Muscle layer of duodenum (tissue), 2 donors: ENCODE measurements around the gene SYT7.

Experiments used
- H3K27ac ChIP-seq: one replicate; pipeline ENCODE4 v1.7.0; 2013; ENCODE audit warnings: mild to moderate bottlenecking, low read length
- H3K27me3 ChIP-seq: one replicate; pipeline ENCODE4 v1.7.0; 2013; ENCODE audit warnings: low read depth, mild to moderate bottlenecking, control low read depth, low read length
- H3K36me3 ChIP-seq, 2 donors: one replicate each; pipeline ENCODE4 v1.7.0; 2013; ENCODE audit warnings: low read length in 2 of 2, control low read depth in 1 of 2, mild to moderate bottlenecking in 1 of 2; ENCODE audit not compliant: insufficient read depth in 2 of 2, control insufficient read depth in 1 of 2
- H3K4me1 ChIP-seq, 2 donors: one replicate each; pipeline ENCODE4 v1.7.0; 2013; ENCODE audit warnings: low read length in 2 of 2, mild to moderate bottlenecking in 2 of 2, control low read depth in 1 of 2, moderate library complexity in 1 of 2; ENCODE audit not compliant: insufficient read depth in 2 of 2, control insufficient read depth in 1 of 2
- H3K4me3 ChIP-seq, 2 donors: one replicate each; pipeline ENCODE4 v1.7.0; 2013; ENCODE audit warnings: low read length in 2 of 2, low read depth in 1 of 2, mild to moderate bottlenecking in 1 of 2
- H3K9me3 ChIP-seq, 2 donors: one replicate each; pipeline ENCODE4 v1.7.0; 2013; ENCODE audit warnings: low read length in 2 of 2, control low read depth in 1 of 2, mild to moderate bottlenecking in 1 of 2; ENCODE audit not compliant: control insufficient read depth in 1 of 2
- donor health status: healthy.

SYT7 gene

DNA sequence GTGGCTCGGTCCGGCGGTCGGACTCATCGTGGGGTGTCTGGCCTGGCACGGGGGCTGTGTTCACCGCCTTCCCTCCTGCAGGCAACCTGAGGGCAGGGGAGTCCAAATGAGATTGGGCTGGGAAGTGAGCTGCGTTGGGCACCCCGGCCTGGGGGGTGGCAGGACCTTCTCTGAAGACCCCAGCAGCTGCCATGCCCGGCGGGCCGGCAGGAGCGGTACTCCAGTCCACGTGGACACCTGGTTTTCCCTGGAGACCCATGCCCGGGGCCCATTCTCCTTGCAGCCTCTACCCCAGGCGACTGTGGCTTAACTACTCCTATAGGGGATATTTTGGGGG lies 47.9 kb downstream of the SYT7 start:
- Histone ChIP-seq H3K27me3 (no peaks in the 10 kb centered on the region), H3K36me3 (no peaks in the 10 kb centered on the region), H3K27ac (no peak overlapping the region), H3K4me1 (peaks cover 0 to 1% of the 10 kb centered on the region in 2 donors), H3K4me3 (no peak overlapping the region), H3K9me3 (no peaks in the 10 kb centered on the region)

DNA sequence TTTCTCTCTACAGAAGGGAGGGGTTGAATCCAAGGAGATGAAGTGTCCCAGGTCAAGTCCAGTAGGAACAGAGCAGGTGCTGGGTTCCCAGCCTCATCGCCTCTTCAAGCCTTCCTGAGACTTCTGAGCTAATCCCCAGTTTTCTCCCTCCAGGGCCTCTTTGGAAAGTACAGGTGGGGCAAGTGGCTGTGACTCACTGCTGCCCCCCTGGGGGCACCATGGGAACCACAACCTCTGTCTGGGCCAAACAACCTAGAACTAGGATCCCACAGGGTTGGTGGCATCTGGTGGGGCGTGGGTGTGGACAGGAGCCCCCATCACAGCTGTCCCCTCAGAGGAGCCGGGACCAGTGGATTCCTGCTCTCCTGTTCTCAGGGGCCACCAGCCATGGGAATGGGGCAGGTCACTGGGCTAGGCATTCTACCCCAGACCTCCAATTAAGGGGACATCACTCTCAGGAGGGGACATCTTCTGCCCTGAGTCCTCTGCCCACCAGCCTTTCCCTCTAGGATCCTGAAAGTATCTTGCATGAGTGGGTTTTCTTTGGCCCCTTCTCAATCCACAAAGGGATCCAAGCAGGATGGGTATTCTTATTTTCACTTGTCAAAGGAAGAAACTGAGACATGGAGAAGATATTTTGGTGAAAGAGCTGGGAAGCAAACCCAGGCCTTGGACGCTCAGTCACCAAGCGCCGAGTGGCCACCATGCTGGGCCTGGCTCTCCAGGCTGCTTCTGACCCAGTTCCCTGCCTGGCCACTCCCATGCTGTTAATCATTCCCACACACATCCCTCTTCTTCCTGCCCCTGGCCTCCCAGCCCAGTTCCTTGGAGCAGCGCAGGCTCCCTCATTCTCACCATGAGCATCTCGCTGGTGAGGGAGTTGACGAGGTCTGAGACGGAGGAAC lies 48.5 kb downstream of the SYT7 start:
- Histone ChIP-seq H3K4me1 (no peaks in the 10 kb centered on the region), H3K27ac (no peak overlapping the region)

DNA sequence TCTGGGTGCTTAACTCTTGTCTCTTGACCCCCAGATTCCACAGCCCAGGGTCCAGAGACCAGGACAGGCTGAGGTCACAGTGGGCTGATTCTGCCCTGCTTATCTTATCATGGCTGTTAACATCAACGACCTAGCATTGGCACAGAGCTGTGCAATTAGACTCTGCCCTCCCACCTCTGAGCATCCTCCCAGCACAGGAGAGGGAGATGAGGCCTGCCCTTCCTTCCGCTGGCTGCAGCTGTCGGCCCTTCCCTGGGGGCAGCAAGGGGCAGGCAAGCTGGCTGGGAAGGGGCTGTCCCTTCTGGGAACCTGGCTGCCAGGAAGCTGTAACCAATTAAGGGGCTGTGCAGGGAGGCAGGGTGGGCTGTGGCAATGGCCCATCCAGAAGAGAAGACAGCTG lies 49.8 kb downstream of the SYT7 start:
- Histone ChIP-seq H3K9me3 (no peaks in the 10 kb centered on the region), H3K4me1 (no peaks in the 10 kb centered on the region), H3K27ac (no peak overlapping the region), H3K4me3 (no peak overlapping the region), H3K27me3 (no peaks in the 10 kb centered on the region), H3K36me3 (no peaks in the 10 kb centered on the region)

More for the DNA sequence above, 48.5 kb downstream of the SYT7 start:
- no peaks in the 10 kb centered on the region for H3K9me3 ChIP-seq
- H3K27me3 ChIP-seq = no peaks in the 10 kb centered on the region
- H3K36me3 ChIP-seq = no peaks in the 10 kb centered on the region
- no peak overlapping the region for H3K4me3 ChIP-seq

DNA sequence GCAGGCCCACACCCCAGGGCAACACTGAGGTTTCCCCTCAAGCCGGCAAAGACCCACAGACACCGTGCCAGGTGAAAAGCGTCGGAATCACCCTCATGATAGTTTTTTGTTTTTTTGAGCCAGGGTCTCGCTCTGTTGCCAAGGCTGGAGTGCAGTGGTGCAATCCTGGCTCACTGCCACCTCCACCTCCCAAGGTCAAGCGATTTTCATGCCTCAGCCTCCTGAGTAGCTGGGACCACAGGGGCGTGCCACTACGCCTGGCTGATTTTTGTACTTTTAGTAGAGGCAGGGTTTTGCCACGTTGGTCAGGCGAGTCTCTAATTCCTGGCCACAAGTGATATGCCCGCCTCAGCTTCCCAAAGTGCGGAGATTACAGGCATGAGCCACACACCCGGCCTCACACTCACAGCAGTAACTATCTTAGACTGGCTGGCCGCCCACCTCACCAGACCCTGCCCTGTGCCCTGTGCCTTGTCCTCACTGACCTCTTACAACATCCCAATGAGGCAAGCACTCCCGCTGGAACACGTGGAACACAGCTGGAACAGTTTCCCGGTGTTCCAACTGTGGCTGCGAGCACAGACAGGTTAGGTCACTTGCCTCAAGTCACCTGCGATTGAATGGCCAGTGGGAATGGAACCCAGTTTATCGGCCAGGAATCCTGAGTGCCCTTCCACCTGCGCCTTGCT lies 51.2 kb downstream of the SYT7 start:
- Histone ChIP-seq H3K4me3 (no peak overlapping the region), H3K27me3 (no peaks in the 10 kb centered on the region), H3K9me3 (no peaks in the 10 kb centered on the region), H3K36me3 (no peaks in the 10 kb centered on the region), H3K4me1 (no peaks in the 10 kb centered on the region), H3K27ac (no peak overlapping the region)

DNA sequence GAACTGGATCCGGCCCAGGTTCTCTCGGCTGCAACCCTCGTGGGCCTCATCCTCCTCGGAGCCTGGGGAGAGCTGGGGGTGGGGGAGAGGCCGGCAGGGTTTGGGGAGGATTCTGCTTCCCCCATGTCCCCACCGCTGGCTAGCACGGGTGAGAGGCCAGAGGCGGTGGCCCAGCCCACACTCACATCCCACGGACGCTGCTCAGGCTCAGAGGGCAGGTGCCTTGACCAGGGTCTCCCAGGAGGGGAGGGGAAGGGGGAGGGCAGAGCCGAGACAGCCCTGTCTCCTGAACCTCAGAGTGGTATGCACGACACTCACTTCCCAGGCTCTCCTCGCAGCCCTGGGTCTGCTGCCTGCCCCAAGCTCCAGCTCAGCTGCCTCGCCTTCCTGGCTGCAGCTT lies 52.8 kb downstream of the SYT7 start:
- Histone ChIP-seq H3K4me3 (no peak overlapping the region), H3K27me3 (no peaks in the 10 kb centered on the region), H3K9me3 (no peaks in the 10 kb centered on the region), H3K36me3 (no peaks in the 10 kb centered on the region), H3K27ac (no peak overlapping the region), H3K4me1 (no peaks in the 10 kb centered on the region)

DNA sequence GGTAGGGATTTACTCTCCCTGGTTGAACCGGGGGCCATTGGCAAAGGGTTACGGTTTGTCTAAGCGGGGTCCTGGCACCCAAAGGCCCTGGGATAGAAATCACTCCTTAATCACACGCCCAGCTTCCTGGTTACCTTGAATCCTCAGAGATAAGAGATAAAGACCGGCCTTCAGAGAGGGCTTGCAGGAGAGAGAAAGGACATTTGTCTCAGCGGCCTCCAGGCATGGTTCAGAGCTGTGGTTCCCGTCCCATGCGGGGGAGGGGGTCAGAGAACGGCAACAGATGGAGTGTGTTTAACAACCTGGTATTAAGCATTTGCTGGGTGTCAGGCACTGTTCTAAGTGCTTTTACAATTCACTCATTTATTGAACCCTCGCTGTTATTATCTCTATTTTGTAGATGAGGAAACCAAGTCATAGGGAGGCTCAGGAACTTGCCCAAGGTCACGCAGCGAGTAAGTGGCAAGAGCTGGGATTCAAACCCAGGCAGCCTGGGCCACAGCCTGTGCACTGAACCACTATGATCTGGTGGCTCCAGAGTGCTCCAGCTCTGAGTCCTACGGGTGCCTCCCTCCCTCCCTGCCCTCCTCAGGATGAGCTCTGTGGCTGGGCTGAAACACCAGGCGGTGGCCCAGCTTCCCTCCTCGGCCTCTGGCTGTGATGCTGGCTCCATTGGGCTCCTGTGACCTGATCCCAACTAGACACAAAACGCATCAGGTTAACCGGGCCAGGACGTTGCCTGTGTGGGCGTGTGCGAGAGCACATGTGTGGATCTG lies 53.7 kb downstream of the SYT7 start:
- H3K4me3 ChIP-seq = no peak overlapping the region
- no peaks in the 10 kb centered on the region for H3K27me3 ChIP-seq
- H3K36me3 ChIP-seq = no peaks in the 10 kb centered on the region
- H3K9me3 ChIP-seq = no peaks in the 10 kb centered on the region
- no peak overlapping the region for H3K27ac ChIP-seq
- no peaks in the 10 kb centered on the region for H3K4me1 ChIP-seq

DNA sequence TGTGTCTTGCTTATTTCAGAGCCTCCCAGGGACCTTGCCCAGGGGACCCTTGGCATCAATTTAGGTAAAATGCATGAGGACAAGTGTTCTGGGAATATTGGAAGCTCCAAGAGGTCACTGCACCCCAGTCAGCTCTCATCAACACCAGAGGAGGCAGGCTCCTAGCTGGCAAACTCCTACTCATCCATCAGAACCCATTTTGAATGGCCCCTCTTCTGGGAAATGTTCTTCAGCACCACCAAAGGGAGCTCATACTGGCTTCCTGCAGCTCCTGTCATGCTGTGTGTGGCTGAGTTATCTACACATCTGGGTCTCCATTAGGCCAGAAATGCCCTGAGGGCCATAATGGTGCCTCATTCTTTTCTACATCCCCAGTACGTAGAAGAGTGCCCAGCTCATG lies 54.6 kb downstream of the SYT7 start:
- H3K9me3 ChIP-seq = no peaks in the 10 kb centered on the region
- H3K27me3 ChIP-seq = no peaks in the 10 kb centered on the region
- no peak overlapping the region for H3K27ac ChIP-seq
- no peak overlapping the region for H3K4me3 ChIP-seq
- H3K4me1 ChIP-seq = no peaks in the 10 kb centered on the region
- no peaks in the 10 kb centered on the region for H3K36me3 ChIP-seq

DNA sequence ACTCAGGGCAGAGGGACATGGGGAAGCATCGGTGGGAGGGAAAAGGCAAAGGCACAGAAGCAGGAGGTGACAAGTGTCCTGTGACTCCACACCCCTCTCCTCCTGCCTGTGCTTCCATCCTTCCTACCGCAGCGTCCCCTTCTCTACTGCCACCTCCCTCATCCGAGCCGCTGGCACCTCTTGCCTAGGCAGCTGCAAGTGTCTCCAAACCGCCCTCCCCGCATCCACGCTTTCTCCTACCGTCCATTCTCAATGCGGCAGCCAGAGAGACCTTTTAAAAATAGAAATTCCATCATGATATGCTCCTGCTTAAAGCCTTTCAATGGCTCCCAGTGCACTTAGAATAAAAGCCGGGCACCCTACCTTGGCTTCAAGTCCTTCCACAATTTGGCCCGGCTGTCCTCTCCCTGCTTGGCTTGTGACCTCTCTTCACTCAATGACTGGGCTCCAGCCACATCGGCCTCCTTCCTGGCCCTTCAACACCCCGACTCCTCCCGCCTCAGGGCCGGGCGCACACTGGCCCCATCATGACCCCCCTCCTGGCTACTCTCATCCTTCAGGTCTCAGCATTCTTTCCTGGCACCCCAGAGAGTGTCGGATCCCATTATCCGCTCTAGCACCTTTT lies 55.8 kb downstream of the SYT7 start:
- no peaks in the 10 kb centered on the region for H3K4me1 ChIP-seq
- no peaks in the 10 kb centered on the region for H3K36me3 ChIP-seq
- H3K27me3 ChIP-seq = no peaks in the 10 kb centered on the region
- no peak overlapping the region for H3K4me3 ChIP-seq
- H3K9me3 ChIP-seq = no peaks in the 10 kb centered on the region
- no peak overlapping the region for H3K27ac ChIP-seq

DNA sequence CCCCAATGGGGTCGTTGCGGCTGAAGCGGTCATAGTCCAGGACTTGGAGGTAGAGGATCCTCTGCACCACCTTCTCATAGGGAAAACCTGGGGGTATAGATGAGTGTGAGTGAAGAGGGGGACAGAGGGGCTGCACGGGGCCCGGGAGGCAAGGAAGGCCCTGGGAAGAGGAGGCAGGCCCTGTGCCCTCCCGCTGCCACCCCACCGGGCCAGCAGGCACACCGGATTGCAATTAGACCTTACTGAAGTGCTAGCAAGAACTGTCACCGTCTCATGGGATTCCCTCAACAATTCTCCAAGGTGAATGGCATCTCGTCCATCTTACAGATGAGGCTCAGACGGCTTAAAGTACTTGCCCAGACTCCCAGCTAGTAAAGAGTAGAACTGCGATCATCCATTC lies 56.4 kb downstream of the SYT7 start:
- no peak overlapping the region for H3K27ac ChIP-seq
- no peaks in the 10 kb centered on the region for H3K4me1 ChIP-seq
- H3K36me3 ChIP-seq = no peaks in the 10 kb centered on the region
- H3K9me3 ChIP-seq = no peaks in the 10 kb centered on the region
- no peaks in the 10 kb centered on the region for H3K27me3 ChIP-seq
- no peak overlapping the region for H3K4me3 ChIP-seq

DNA sequence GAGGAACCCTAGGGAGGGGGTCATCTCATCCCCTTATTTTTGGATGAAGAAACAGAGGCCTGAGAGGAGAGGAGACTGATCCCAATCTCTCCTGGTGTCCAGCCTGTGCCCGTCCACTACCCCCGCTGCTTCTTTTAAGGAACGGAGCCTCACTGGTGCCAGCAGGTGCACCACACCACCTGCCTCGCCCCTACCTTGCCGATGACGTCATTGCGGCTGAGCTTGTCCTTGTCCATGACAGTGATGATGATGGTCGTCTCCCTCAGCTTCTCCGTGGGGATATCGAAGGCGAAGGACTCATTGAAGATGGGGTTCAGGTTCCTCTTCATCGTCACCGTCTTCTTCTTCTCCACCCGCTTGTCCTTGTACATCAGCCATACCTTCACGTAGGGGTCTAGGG lies 58.0 kb downstream of the SYT7 start:
- no peak overlapping the region for H3K4me3 ChIP-seq
- no peaks in the 10 kb centered on the region for H3K4me1 ChIP-seq
- no peaks in the 10 kb centered on the region for H3K9me3 ChIP-seq
- no peaks in the 10 kb centered on the region for H3K36me3 ChIP-seq
- H3K27me3 ChIP-seq = no peaks in the 10 kb centered on the region
- no peak overlapping the region for H3K27ac ChIP-seq
